HEK293 (cell line): ENCODE data around the gene KRT7.

ENCODE experiments used
- CTCF ChIA-PET: fragments of 350-600 bp; formaldehyde crosslinking; extraction: SDS; loops from one replicate; lab custom pipeline; 2021; ENCODE audit warnings: antibody characterized with exemption; lab: Yijun Ruan, JAX
- POLR2A ChIA-PET: fragments of 300-600 bp; formaldehyde crosslinking; extraction: SDS; loops from one replicate; lab custom pipeline; 2020; ENCODE audit warnings: antibody characterized with exemption, inconsistent platforms; lab: Yijun Ruan, JAX
- H3K27ac ChIP-seq: fragments of 200-500 bp; sonication (Bioruptor generic); 2 replicates; pipeline ENCODE4 v1.5.1; 2014; ENCODE audit warnings: low read depth, low read length, control low read depth, inconsistent platforms; ENCODE audit errors: extremely low read depth
- H3K36me3 ChIP-seq, 2 experiments: fragments of 200-500 bp in 1 of 2; sonication (Bioruptor generic) in 1 of 2; 1 replicate in 1 of 2; 2 replicates in 1 of 2; pipeline ENCODE4 v1.5.1; 2014 to 2017; ENCODE audit warnings: inconsistent platforms in 2 of 2, low read length in 2 of 2; ENCODE audit not compliant: control insufficient read depth in 2 of 2, insufficient read depth in 1 of 2
- H3K4me1 ChIP-seq: fragments of 200-500 bp; sonication (Bioruptor generic); 2 replicates; pipeline ENCODE4 v1.5.1; 2014; ENCODE audit warnings: mild to moderate bottlenecking, low read length, inconsistent platforms; ENCODE audit not compliant: control insufficient read depth, insufficient read depth
- H3K4me3 ChIP-seq: 2 replicates; pipeline ENCODE4 v1.5.1; 2011; ENCODE audit warnings: low read depth, mild to moderate bottlenecking, control low read depth, low read length, moderate library complexity
- H3K9me3 ChIP-seq: fragments of 200-500 bp; sonication (Bioruptor generic); 2 replicates; pipeline ENCODE4 v1.5.1; 2014; ENCODE audit warnings: low read depth, low read length, inconsistent platforms; ENCODE audit not compliant: control insufficient read depth, insufficient read depth
- BCL11A ChIP-seq: fragments of 450-650 bp; formaldehyde crosslinking; IDR thresholded peaks from 2 replicates; pipeline ENCODE4 v1.5.1; 2016; ENCODE audit warnings: low read depth, missing biosample characterization, missing genetic modification characterization
- GLIS2 ChIP-seq: fragments of 450-650 bp; formaldehyde crosslinking; IDR thresholded peaks from 2 replicates; pipeline ENCODE4 v1.5.1; 2016; ENCODE audit warnings: missing biosample characterization, missing genetic modification characterization
- KLF1 ChIP-seq: fragments of 450-650 bp; formaldehyde crosslinking; IDR thresholded peaks from 2 replicates; pipeline ENCODE4 v1.5.1; 2016; ENCODE audit warnings: missing biosample characterization, missing genetic modification characterization
- SP7 ChIP-seq: fragments of 450-650 bp; formaldehyde crosslinking; IDR thresholded peaks from 2 replicates; pipeline ENCODE4 v1.5.1; 2016; ENCODE audit warnings: missing biosample characterization, missing genetic modification characterization
- YY2 ChIP-seq: fragments of 450-650 bp; formaldehyde crosslinking; IDR thresholded peaks from 2 replicates; pipeline ENCODE4 v1.5.1; 2016; ENCODE audit warnings: missing biosample characterization, missing genetic modification characterization
- ZFP37 ChIP-seq: fragments of 450-650 bp; formaldehyde crosslinking; IDR thresholded peaks from 2 replicates; pipeline ENCODE4 v1.5.1; 2016; ENCODE audit warnings: missing biosample characterization, missing genetic modification characterization
- ZFP69B ChIP-seq: fragments of 450-650 bp; formaldehyde crosslinking; IDR thresholded peaks from 2 replicates; pipeline ENCODE4 v1.5.1; 2016; ENCODE audit warnings: missing biosample characterization, missing genetic modification characterization
- ZNF10 ChIP-seq: fragments of 450-650 bp; formaldehyde crosslinking; IDR thresholded peaks from 2 replicates; pipeline ENCODE4 v1.5.1; 2017; ENCODE audit warnings: missing biosample characterization, missing genetic modification characterization
- ZNF114 ChIP-seq: fragments of 450-650 bp; formaldehyde crosslinking; IDR thresholded peaks from 2 replicates; pipeline ENCODE4 v1.5.0; 2017; ENCODE audit warnings: missing biosample characterization, missing genetic modification characterization
- ZNF155 ChIP-seq: fragments of 450-650 bp; formaldehyde crosslinking; IDR thresholded peaks from 2 replicates; pipeline ENCODE4 v1.5.1; 2016; ENCODE audit warnings: missing biosample characterization, missing genetic modification characterization
- ZNF174 ChIP-seq: fragments of 450-650 bp; formaldehyde crosslinking; IDR thresholded peaks from 2 replicates; pipeline ENCODE4 v1.5.0; 2017; ENCODE audit warnings: missing biosample characterization, mild to moderate bottlenecking, missing genetic modification characterization
- ZNF239 ChIP-seq: fragments of 450-650 bp; formaldehyde crosslinking; IDR thresholded peaks from 2 replicates; pipeline ENCODE4 v1.5.1; 2016; ENCODE audit warnings: missing biosample characterization, missing genetic modification characterization
- ZNF274 ChIP-seq, 2 experiments: fragments of 200-500 bp in 1 of 2; fragments of 450-650 bp in 1 of 2; sonication (Bioruptor generic) in 1 of 2; formaldehyde crosslinking in 1 of 2; IDR thresholded peaks; 2 replicates each; pipeline versions ENCODE4 v1.5.1 to v1.6.1; 2014 to 2016; ENCODE audit warnings: borderline replicate concordance in 1 of 2, inconsistent platforms in 1 of 2, low read length in 1 of 2, missing biosample characterization in 1 of 2, missing genetic modification characterization in 1 of 2
- ZNF302 ChIP-seq: fragments of 450-650 bp; formaldehyde crosslinking; IDR thresholded peaks from 2 replicates; pipeline ENCODE4 v1.5.1; 2016; ENCODE audit warnings: missing biosample characterization, missing genetic modification characterization, low read depth
- ZNF529 ChIP-seq: fragments of 450-650 bp; formaldehyde crosslinking; IDR thresholded peaks from 2 replicates; pipeline ENCODE4 v1.5.1; 2017; ENCODE audit warnings: missing genetic modification characterization, missing biosample characterization; ENCODE audit not compliant: insufficient replicate concordance
- ZNF549 ChIP-seq: fragments of 450-650 bp; IDR thresholded peaks from 2 replicates; pipeline ENCODE4 v1.5.1; 2018; ENCODE audit warnings: missing biosample characterization, missing genetic modification characterization, mild to moderate bottlenecking, inconsistent platforms, moderate library complexity
- ZNF558 ChIP-seq: fragments of 450-650 bp; formaldehyde crosslinking; IDR thresholded peaks from 2 replicates; pipeline ENCODE4 v1.5.1; 2016; ENCODE audit warnings: missing biosample characterization, missing genetic modification characterization
- ZNF623 ChIP-seq: fragments of 450-650 bp; formaldehyde crosslinking; IDR thresholded peaks from 2 replicates; pipeline ENCODE4 v1.5.1; 2016; ENCODE audit warnings: missing biosample characterization, missing genetic modification characterization
- ZNF664 ChIP-seq: fragments of 450-650 bp; formaldehyde crosslinking; IDR thresholded peaks from 2 replicates; pipeline ENCODE4 v1.5.1; 2016; ENCODE audit warnings: missing biosample characterization, missing genetic modification characterization
- ZNF670 ChIP-seq: fragments of 450-650 bp; formaldehyde crosslinking; IDR thresholded peaks from 2 replicates; pipeline ENCODE4 v1.5.1; 2016; ENCODE audit warnings: missing biosample characterization, missing genetic modification characterization, low read depth
- ZNF76 ChIP-seq: fragments of 450-650 bp; formaldehyde crosslinking; IDR thresholded peaks from 2 replicates; pipeline ENCODE4; 2016; ENCODE audit warnings: low read depth, missing biosample characterization, missing genetic modification characterization, borderline replicate concordance
- ZNF785 ChIP-seq: fragments of 450-650 bp; formaldehyde crosslinking; IDR thresholded peaks from 2 replicates; pipeline ENCODE4 v1.5.1; 2016; ENCODE audit warnings: missing biosample characterization, missing genetic modification characterization
- ZNF830 ChIP-seq: fragments of 450-650 bp; IDR thresholded peaks from 2 replicates; pipeline ENCODE4 v1.5.0; 2018; ENCODE audit warnings: missing biosample characterization, missing genetic modification characterization, low read depth, mild to moderate bottlenecking, moderate library complexity
- TF ChIP-seq, protein P1 (sequence below): fragments of 450-650 bp; formaldehyde crosslinking; IDR thresholded peaks from 2 replicates; pipeline ENCODE4 v1.5.1; 2017; ENCODE audit warnings: missing biosample characterization, missing genetic modification characterization
- TF ChIP-seq, protein P2 (sequence below): fragments of 450-650 bp; formaldehyde crosslinking; IDR thresholded peaks from 2 replicates; pipeline ENCODE4 v1.5.1; 2017; ENCODE audit warnings: missing biosample characterization, missing genetic modification characterization
- TF ChIP-seq, protein P3 (sequence below): sonication (generic); formaldehyde crosslinking; IDR thresholded peaks from 2 replicates; pipeline ENCODE4 v1.8.1; 2022; ENCODE audit warnings: mild to moderate bottlenecking, moderate library complexity, missing genetic modification reagents
- TF ChIP-seq, protein P4 (sequence below): fragments of 450-650 bp; formaldehyde crosslinking; IDR thresholded peaks from 2 replicates; pipeline ENCODE4 v1.5.1; 2016; ENCODE audit warnings: missing biosample characterization, missing genetic modification characterization

Gene KRT7

DNA sequence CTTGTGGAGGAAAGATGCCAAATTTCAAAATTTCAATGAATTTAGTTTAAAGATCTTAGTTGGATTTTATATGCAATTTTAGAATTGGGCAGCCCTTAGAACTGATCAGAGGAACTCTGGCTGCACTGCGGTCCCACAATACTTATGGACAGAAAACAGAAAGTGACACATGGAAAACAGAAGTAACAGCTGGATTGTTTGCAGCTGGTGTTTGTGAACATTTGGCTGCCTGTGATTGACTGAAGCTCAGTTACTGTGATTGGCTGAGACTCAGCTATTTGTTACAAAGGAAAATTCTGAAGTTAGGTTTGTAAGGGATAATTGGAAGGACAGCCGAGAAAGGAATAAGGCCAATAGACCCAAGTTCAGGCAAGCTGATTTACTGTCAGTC, 31.4 kb downstream of the KRT7 start:
- H3K4me3 ChIP-seq = no peak overlapping the region
- TF ChIP-seq, protein P1, sequence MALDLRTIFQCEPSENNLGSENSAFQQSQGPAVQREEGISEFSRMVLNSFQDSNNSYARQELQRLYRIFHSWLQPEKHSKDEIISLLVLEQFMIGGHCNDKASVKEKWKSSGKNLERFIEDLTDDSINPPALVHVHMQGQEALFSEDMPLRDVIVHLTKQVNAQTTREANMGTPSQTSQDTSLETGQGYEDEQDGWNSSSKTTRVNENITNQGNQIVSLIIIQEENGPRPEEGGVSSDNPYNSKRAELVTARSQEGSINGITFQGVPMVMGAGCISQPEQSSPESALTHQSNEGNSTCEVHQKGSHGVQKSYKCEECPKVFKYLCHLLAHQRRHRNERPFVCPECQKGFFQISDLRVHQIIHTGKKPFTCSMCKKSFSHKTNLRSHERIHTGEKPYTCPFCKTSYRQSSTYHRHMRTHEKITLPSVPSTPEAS (tag by site-specific recombination) = no peak
- TF ChIP-seq ZNF155 (no peak), ZNF785 (tag by site-specific recombination) (no peak), ZNF76 (tag by site-specific recombination) (no peak), ZNF830 (tag by site-specific recombination) (no peak), BCL11A (tag by site-specific recombination) (no peak), ZNF549 (tag by site-specific recombination) (no peak), ZNF623 (no peak), ZNF174 (tag by site-specific recombination) (no peak), YY2 (tag by site-specific recombination) (no peak), SP7 (tag by site-specific recombination) (no peak), ZNF274 (IDR thresholded peaks at IDR 0.05; ENCODE audit: low read length) (no peak), ZNF274 (tag by site-specific recombination; IDR thresholded peaks at IDR 0.05; ENCODE audit: borderline replicate concordance) (no peak)
- TF ChIP-seq, protein P2, sequence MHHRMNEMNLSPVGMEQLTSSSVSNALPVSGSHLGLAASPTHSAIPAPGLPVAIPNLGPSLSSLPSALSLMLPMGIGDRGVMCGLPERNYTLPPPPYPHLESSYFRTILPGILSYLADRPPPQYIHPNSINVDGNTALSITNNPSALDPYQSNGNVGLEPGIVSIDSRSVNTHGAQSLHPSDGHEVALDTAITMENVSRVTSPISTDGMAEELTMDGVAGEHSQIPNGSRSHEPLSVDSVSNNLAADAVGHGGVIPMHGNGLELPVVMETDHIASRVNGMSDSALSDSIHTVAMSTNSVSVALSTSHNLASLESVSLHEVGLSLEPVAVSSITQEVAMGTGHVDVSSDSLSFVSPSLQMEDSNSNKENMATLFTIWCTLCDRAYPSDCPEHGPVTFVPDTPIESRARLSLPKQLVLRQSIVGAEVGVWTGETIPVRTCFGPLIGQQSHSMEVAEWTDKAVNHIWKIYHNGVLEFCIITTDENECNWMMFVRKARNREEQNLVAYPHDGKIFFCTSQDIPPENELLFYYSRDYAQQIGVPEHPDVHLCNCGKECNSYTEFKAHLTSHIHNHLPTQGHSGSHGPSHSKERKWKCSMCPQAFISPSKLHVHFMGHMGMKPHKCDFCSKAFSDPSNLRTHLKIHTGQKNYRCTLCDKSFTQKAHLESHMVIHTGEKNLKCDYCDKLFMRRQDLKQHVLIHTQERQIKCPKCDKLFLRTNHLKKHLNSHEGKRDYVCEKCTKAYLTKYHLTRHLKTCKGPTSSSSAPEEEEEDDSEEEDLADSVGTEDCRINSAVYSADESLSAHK (tag by site-specific recombination) = no peak
- CTCF ChIA-PET = interaction anchor here (0.7 to 10.0 kb wide), 5 partner anchors 14 to 51 kb away, joined by 3 to 98 read pairs (median 3); no protein-coding TSS in a partner anchor
- H3K27ac ChIP-seq = no peak overlapping the region
- POLR2A ChIA-PET = no interaction called here
- peaks cover 18% of the 10 kb centered on the region for H3K4me1 ChIP-seq
- no peaks in the 10 kb centered on the region for H3K9me3 ChIP-seq
- no peaks in the 10 kb centered on the region for H3K36me3 ChIP-seq

DNA sequence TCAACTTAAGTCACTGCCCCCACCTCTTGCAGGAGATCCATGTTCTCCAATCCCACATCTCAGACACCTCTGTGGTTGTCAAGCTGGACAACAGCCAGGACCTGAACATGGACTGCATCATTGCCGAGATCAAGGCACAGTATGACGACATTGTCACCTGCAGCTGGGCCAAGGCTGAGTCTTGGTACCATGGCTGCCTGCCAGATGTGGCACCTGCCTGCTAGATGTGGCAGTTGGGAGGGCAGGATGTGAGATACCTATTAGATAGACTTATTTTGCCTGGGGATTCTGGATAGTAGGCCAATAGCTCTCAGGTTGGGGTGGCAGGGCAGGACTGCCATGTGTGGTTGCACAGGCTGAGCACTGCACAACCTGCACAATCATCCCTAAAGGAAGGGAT, 33.5 kb downstream of the KRT7 start:
- ChIA-PET POLR2A (no interaction called here), CTCF (interaction anchor here (0.6 to 10.0 kb wide), 6 partner anchors 12 to 307 kb away, joined by 3 to 98 read pairs (median 5); partner anchors contain the start of gene KRT74)
- H3K4me3 ChIP-seq = no peak overlapping the region
- no peak overlapping the region for H3K27ac ChIP-seq
- H3K36me3 ChIP-seq = no peaks in the 10 kb centered on the region
- H3K4me1 ChIP-seq = peaks cover 6% of the 10 kb centered on the region
- TF ChIP-seq ZNF114 (tag by site-specific recombination) (no peak), ZFP69B (tag by site-specific recombination) (no peak)
- H3K9me3 ChIP-seq = no peaks in the 10 kb centered on the region

DNA sequence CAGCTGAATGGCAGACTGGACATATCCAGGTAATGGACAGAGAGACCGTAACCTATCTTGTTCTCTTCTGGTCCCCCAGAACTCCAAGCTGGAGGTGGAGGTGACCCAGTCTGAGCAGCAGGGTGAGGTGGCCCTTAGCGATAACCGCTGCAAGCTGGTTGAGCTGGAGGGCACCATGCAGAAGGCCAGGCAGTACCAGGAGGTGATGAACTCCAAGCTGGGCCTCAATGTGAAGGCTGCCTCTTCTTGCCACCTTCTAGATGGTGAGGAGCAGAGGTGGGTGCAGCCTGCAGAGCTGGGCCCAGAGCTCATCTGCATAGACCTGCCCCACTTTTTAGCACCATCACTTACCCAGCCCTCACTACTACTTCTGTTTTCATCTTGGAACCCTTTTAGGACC, 34.2 kb downstream of the KRT7 start:
- ChIA-PET CTCF (interaction anchor here (0.6 to 10.0 kb wide), 3 partner anchors 11 to 58 kb away, joined by 3 to 98 read pairs (median 6); no protein-coding TSS in a partner anchor), POLR2A (no interaction called here)
- H3K9me3 ChIP-seq = no peaks in the 10 kb centered on the region
- no peak for TF ChIP-seq ZNF10 (tag by site-specific recombination)
- TF ChIP-seq, protein P3, sequence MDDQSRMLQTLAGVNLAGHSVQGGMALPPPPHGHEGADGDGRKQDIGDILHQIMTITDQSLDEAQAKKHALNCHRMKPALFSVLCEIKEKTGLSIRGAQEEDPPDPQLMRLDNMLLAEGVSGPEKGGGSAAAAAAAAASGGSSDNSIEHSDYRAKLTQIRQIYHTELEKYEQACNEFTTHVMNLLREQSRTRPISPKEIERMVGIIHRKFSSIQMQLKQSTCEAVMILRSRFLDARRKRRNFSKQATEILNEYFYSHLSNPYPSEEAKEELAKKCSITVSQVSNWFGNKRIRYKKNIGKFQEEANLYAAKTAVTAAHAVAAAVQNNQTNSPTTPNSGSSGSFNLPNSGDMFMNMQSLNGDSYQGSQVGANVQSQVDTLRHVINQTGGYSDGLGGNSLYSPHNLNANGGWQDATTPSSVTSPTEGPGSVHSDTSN = no peak
- no peak for TF ChIP-seq ZNF529 (tag by site-specific recombination)
- no peak for TF ChIP-seq YY2 (tag by site-specific recombination)
- no peak for TF ChIP-seq ZNF302 (tag by site-specific recombination)
- no peak for TF ChIP-seq ZNF670 (tag by site-specific recombination)
- no peak for TF ChIP-seq GLIS2
- TF ChIP-seq KLF1 = no peak
- no peak for TF ChIP-seq ZNF155
- no peak for TF ChIP-seq ZNF558 (tag by site-specific recombination)
- TF ChIP-seq, protein P4, sequence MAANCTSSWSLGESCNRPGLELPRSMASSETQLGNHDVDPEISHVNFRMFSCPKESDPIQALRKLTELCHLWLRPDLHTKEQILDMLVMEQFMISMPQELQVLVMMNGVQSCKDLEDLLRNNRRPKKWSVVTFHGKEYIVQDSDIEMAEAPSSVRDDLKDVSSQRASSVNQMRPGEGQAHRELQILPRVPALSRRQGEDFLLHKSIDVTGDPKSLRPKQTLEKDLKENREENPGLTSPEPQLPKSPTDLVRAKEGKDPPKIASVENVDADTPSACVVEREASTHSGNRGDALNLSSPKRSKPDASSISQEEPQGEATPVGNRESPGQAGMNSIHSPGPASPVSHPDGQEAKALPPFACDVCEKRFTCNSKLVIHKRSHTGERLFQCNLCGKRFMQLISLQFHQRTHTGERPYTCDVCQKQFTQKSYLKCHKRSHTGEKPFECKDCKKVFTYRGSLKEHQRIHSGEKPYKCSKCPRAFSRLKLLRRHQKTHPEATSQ (tag by site-specific recombination) = no peak
- TF ChIP-seq ZNF664 (tag by site-specific recombination) = no peak
- TF ChIP-seq ZFP37 (tag by site-specific recombination) = no peak
- TF ChIP-seq ZNF239 (tag by site-specific recombination) = no peak
- TF ChIP-seq SP7 (tag by site-specific recombination) = no peak

More for the DNA sequence above, 34.2 kb downstream of the KRT7 start:
- Histone ChIP-seq H3K4me1 (peaks cover 3% of the 10 kb centered on the region; the same call in 1 of the 2 replicates), H3K36me3 (no peaks in the 10 kb centered on the region), H3K27ac (no peak overlapping the region), H3K4me3 (no peak overlapping the region)
